GM12878 (cell line): ENCODE measurements around the gene KLHL22. TPM values are rescaled to one million over a fixed set of nuclear protein-coding genes. Genes with fewer than 3 reads are reported as not detected.
"Not testable (repeated sequence)": the region's sequence is repeated elsewhere in the genome, so short reads cannot be mapped to it uniquely, and the experiment has no call there.

Source experiments
- ATAC-seq: fragments of 200-7000 bp; cut with Tn5 transposase; 3 replicates; pipeline ENCODE4 v1.9.1; 2020; ENCODE audit warnings: mild to moderate bottlenecking, moderate library complexity
- BruUV-seq: library from RNA; stranded (reverse); fragments of 400-500 nt; replicated peaks from 2 replicates; lab custom pipeline; 2021; lab: Mats Ljungman, UMichigan
- CTCF ChIA-PET: fragments of 300-600 bp; sonication (Branson Sonifier 250); formaldehyde crosslinking; extraction: SDS; loops from one replicate; lab custom pipeline; 2021; ENCODE audit warnings: inconsistent platforms; lab: Yijun Ruan, JAX
- POLR2A ChIA-PET: fragments of 350-600 bp; formaldehyde crosslinking; extraction: SDS; loops from one replicate; lab custom pipeline; 2021; ENCODE audit warnings: inconsistent platforms; lab: Charles Lee
- RAD21 ChIA-PET: fragments of 300-600 bp; sonication (Branson Sonifier 250); formaldehyde crosslinking; loops from one replicate; lab custom pipeline; 2023; ENCODE audit warnings: antibody characterized with exemption; ENCODE audit not compliant: unreplicated experiment; lab: Charles Lee
- SMC1A ChIA-PET: fragments of 300-600 bp; sonication (Branson Sonifier 250); formaldehyde crosslinking; loops from one replicate; lab custom pipeline; 2023; ENCODE audit not compliant: unreplicated experiment, uncharacterized antibody; lab: Charles Lee
- DNase-seq: peaks from one replicate; pipeline ENCODE4 v3.0.0-alpha.2; 2011; ENCODE audit warnings: low read depth, low spot score
- FAIRE-seq: peaks from 3 replicates; lab custom pipeline; 2011; peaks lifted over from hg19 to GRCh38; lab: Jason Lieb, UNC
- H2AFZ ChIP-seq: 2 replicates; pipeline ENCODE4 v1.6.0; 2011; ENCODE audit warnings: low read depth, low read length, control low read depth; ENCODE audit not compliant: control insufficient read depth
- H3K27ac ChIP-seq: 2 replicates; pipeline ENCODE4 v1.5.1; 2011; ENCODE audit warnings: control low read depth; ENCODE audit not compliant: control insufficient read depth, insufficient read depth
- H3K27me3 ChIP-seq, 2 experiments: replicated peaks in 1 of 2; 2 replicates each; pipeline versions ENCODE4 v1.6.0 to v1.6.1; 2011; ENCODE audit warnings: low read length in 1 of 2; ENCODE audit not compliant: control insufficient read depth in 2 of 2, insufficient read depth in 2 of 2
- H3K36me3 ChIP-seq, 2 experiments: 2 replicates each; pipeline ENCODE4 v1.5.1; 2011; ENCODE audit warnings: low read length in 1 of 2; ENCODE audit not compliant: control insufficient read depth in 2 of 2, insufficient read depth in 2 of 2
- H3K4me1 ChIP-seq: 2 replicates; pipeline ENCODE4 v1.6.1; 2011; ENCODE audit warnings: mild to moderate bottlenecking, low read length, moderate library complexity, mixed read lengths; ENCODE audit not compliant: control insufficient read depth, insufficient read depth
- H3K4me2 ChIP-seq: 2 replicates; pipeline ENCODE4 v1.6.0; 2011; ENCODE audit warnings: control low read depth; ENCODE audit not compliant: control insufficient read depth, insufficient read depth
- H3K4me3 ChIP-seq: fragments of 200-600 bp; sonication (generic); 2 replicates; pipeline ENCODE4 v1.5.1; 2016
- H3K79me2 ChIP-seq: 2 replicates; pipeline ENCODE4 v1.6.0; 2011; ENCODE audit warnings: low read length; ENCODE audit not compliant: control insufficient read depth, insufficient read depth
- H3K9ac ChIP-seq: 2 replicates; pipeline ENCODE4 v1.8.0; 2011; ENCODE audit warnings: low read length, control low read depth, mixed read lengths; ENCODE audit not compliant: control insufficient read depth, insufficient read depth
- H3K9me3 ChIP-seq: replicated peaks from 3 replicates; pipeline ENCODE4 v1.5.1; 2011; ENCODE audit warnings: mild to moderate bottlenecking, low read length; ENCODE audit not compliant: control insufficient read depth, insufficient read depth
- H4K20me1 ChIP-seq: 2 replicates; pipeline ENCODE4 v1.6.0; 2011; ENCODE audit not compliant: control insufficient read depth, insufficient read depth
- WGBS: methylation state at CpG from one replicate; pipeline ENCODE4 v1.1.6; 2016; ENCODE audit warnings: low lambda C conversion rate; ENCODE audit not compliant: insufficient replicate concordance, insufficient coverage; ENCODE audit errors: missing lambda C conversion rate; 5-methylcytosine and 5-hydroxymethylcytosine counted together
- in situ Hi-C: fragments of 300-500 bp; cut with MboI; formaldehyde crosslinking; loops from 9 replicates; pipeline ENCODE4 v1.14.3; 2018; ENCODE audit warnings: mixed read lengths
- intact Hi-C: fragments of 100-400 bp; cut with micrococcal nuclease; formaldehyde crosslinking; loops from one replicate; pipeline ENCODE4 v1.14.2; 2022; ENCODE audit not compliant: unreplicated experiment
- polyA plus RNA-seq, 11 experiments: library from polyadenylated mRNA; depleted of rRNA in 4 of 11; unstranded in 6 of 11; stranded (reverse) in 5 of 11; fragments of >200 nt; fragmentation: Nextera tagmentation in 4 of 11; fragmentation: Illumina TruSeq in 1 of 11; extraction: Ambion mirVana in 4 of 11; extraction: Trizol in 1 of 11; gene quantifications; 1 replicate in 1 of 11; 2 replicates in 10 of 11; pipeline versions ENCODE4 v1.2.1 to v1.2.3, GENCODE V29; 2011 to 2016; ENCODE audit warnings: inconsistent platforms in 2 of 11, missing spikeins in 2 of 11, low read depth in 1 of 11
- total RNA-seq, 4 experiments: library from RNA; depleted of rRNA in 3 of 4; stranded (reverse); fragments of >200 nt in 3 of 4; fragmentation: Illumina TruSeq in 1 of 4; extraction: Trizol in 1 of 4; gene quantifications; 2 replicates each; pipeline versions ENCODE4 v1.2.1 to v1.2.3, GENCODE V29; 2013 to 2021

The KLHL22 gene
- total and polyA plus RNA-seq, 10 of the 15 experiments (the other 5 are each of a cell fraction or from before 2014, with no cell fraction given) = 0.06 to 22.1 (median 14.2) TPM

DNA sequence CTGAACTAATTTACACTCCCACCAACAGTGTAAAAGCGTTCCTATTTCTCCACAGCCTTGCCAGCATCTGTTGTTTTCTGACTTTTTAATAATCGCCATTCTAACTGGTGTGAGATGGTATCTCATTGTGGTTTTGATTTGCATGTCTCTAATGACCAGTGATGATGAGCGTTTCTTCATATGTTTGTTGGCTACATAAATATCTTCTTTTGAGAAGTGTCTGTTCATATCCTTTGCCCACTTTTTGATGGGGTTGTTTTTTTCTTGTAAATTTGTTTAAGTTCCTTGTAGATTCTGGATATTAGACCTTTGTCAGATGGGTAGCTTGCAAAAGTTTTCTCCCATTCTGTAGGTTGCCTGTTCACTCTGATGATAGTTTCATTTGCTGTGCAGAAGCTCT lies 79.9 kb downstream of the KLHL22 start:
- FAIRE-seq, H3K27me3 ChIP-seq, BruUV-seq, in situ Hi-C loops, DNase-seq, ATAC-seq, H3K79me2 ChIP-seq, POLR2A ChIA-PET, H3K36me3 ChIP-seq, H3K4me1 ChIP-seq, CTCF ChIA-PET, H3K9ac ChIP-seq, H4K20me1 ChIP-seq, H3K27ac ChIP-seq, H3K4me2 ChIP-seq, H2AFZ ChIP-seq, H3K9me3 ChIP-seq, H3K4me3 ChIP-seq: not testable (repeated sequence)
- intact Hi-C loops = loop anchor here (10.0 kb wide), 1 partner anchor 149 kb away; no protein-coding TSS in a partner anchor
- WGBS = 33% methylated on average over 3 of the region's 3 CpGs
- ChIA-PET RAD21 (interaction anchor here (0.6 kb wide), 1 partner anchor 80 kb away, joined by 3 read pairs; the partner anchor contains the start of gene KLHL22), SMC1A (interaction anchor here (4.1 kb wide), 1 partner anchor 41 kb away, joined by 20 read pairs; no protein-coding TSS in a partner anchor)

DNA sequence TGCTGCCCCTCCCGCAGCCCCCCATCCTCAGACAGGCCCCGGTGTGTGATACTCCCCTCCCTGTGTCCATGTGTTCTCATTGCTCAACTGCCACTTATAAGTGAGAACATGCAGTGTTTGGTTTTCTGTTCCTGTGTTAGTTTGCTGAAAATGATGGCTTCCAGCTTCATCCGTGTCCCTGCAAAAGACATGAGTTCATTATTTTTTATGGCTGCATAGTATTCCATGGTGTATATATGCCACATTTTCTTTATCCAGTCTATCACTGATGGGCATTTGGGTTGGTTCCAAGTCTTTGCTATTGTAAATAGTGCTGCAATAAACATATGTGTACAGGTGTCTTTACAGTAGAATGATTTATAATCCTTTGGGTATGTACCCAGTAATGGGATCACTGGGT lies 80.4 kb downstream of the KLHL22 start:
- RAD21 ChIA-PET = interaction anchor here (0.6 kb wide), 1 partner anchor 80 kb away, joined by 3 read pairs; the partner anchor contains the start of gene KLHL22
- POLR2A ChIA-PET = not testable (repeated sequence)

More for the DNA sequence above, 80.4 kb downstream of the KLHL22 start:
- in situ Hi-C loops, H3K27me3 ChIP-seq, H3K4me3 ChIP-seq, H3K9me3 ChIP-seq, H3K36me3 ChIP-seq, H3K79me2 ChIP-seq, CTCF ChIA-PET, BruUV-seq, H3K27ac ChIP-seq, H3K4me1 ChIP-seq, DNase-seq, H4K20me1 ChIP-seq, H3K9ac ChIP-seq, ATAC-seq, H2AFZ ChIP-seq, FAIRE-seq, H3K4me2 ChIP-seq: not testable (repeated sequence)
- WGBS = 59% methylated on average over 3 of the region's 3 CpGs
- SMC1A ChIA-PET = interaction anchor here (4.1 kb wide), 1 partner anchor 41 kb away, joined by 20 read pairs; no protein-coding TSS in a partner anchor
- intact Hi-C loops = loop anchor here (10.0 kb wide), 1 partner anchor 150 kb away; no protein-coding TSS in a partner anchor
